ENCODE data around the gene DLGAP1.

DNA sequence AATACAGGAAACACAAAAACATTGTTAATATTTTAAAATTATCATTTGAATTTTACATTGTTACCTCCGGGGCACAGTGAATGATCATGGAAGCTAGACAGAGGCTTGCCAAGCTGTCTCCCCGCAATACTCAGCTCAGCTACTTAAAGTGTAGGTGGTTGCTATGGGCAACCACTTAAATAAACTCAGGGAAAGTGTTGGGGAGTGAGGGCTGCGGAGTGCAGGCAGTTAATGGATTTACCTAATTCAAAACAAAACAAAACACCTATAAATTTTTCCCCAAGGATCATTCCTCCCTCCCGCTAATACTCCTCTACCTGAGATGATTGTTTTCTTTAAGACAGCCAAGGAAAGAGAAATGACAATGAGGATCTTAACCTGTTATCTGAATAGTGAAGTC lies 655.6 kb downstream of the DLGAP1 start:
- TF ChIP-seq CTCF (IDR thresholded peaks at IDR 0.05) = no peak
- TF ChIP-seq, protein P1, sequence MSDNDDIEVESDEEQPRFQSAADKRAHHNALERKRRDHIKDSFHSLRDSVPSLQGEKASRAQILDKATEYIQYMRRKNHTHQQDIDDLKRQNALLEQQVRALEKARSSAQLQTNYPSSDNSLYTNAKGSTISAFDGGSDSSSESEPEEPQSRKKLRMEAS (CRISPR knock-in tag; IDR thresholded peaks at IDR 0.05) = no peak
- TF ChIP-seq, protein P2, sequence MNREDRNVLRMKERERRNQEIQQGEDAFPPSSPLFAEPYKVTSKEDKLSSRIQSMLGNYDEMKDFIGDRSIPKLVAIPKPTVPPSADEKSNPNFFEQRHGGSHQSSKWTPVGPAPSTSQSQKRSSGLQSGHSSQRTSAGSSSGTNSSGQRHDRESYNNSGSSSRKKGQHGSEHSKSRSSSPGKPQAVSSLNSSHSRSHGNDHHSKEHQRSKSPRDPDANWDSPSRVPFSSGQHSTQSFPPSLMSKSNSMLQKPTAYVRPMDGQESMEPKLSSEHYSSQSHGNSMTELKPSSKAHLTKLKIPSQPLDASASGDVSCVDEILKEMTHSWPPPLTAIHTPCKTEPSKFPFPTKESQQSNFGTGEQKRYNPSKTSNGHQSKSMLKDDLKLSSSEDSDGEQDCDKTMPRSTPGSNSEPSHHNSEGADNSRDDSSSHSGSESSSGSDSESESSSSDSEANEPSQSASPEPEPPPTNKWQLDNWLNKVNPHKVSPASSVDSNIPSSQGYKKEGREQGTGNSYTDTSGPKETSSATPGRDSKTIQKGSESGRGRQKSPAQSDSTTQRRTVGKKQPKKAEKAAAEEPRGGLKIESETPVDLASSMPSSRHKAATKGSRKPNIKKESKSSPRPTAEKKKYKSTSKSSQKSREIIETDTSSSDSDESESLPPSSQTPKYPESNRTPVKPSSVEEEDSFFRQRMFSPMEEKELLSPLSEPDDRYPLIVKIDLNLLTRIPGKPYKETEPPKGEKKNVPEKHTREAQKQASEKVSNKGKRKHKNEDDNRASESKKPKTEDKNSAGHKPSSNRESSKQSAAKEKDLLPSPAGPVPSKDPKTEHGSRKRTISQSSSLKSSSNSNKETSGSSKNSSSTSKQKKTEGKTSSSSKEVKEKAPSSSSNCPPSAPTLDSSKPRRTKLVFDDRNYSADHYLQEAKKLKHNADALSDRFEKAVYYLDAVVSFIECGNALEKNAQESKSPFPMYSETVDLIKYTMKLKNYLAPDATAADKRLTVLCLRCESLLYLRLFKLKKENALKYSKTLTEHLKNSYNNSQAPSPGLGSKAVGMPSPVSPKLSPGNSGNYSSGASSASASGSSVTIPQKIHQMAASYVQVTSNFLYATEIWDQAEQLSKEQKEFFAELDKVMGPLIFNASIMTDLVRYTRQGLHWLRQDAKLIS (CRISPR knock-in tag; IDR thresholded peaks at IDR 0.05; ENCODE audit: borderline replicate concordance) = no peak
- no peak for TF ChIP-seq TEAD4 (CRISPR knock-in tag; IDR thresholded peaks at IDR 0.05)
- TF ChIP-seq TCF7 (CRISPR knock-in tag; IDR thresholded peaks at IDR 0.05; ENCODE audit: low read depth) = no peak
- TF ChIP-seq FOXK1 (CRISPR knock-in tag; IDR thresholded peaks at IDR 0.05) = no peak
- TF ChIP-seq E2F1 (CRISPR knock-in tag; IDR thresholded peaks at IDR 0.05) = no peak
- TF ChIP-seq ATF3 (CRISPR knock-in tag; conservative IDR thresholded peaks at IDR 0.05) = no peak
- no peak for TF ChIP-seq SP1 (CRISPR knock-in tag; conservative IDR thresholded peaks at IDR 0.05)
- no peak for TF ChIP-seq ESRRA (CRISPR knock-in tag; IDR thresholded peaks at IDR 0.05; ENCODE audit: borderline replicate concordance)
- no peak for TF ChIP-seq STAT6 (CRISPR knock-in tag; conservative IDR thresholded peaks at IDR 0.05; ENCODE audit: low read depth)
- no peak for TF ChIP-seq JUN (CRISPR knock-in tag; IDR thresholded peaks at IDR 0.05)

Measured in WTC11 (cell line).